BLaER1 (cell line): ENCODE results near the gene KIF23.
A peak's percentile ranks its signal among the peaks of the same experiment; 100 is the strongest.
"Not testable (repeated sequence)": the region's sequence is repeated elsewhere in the genome, so short reads cannot be mapped to it uniquely, and the experiment has no call there.

Source experiments
- H3K27ac ChIP-seq: shearing (Covaris generic); formaldehyde crosslinking; 2 replicates; pipeline ENCODE4 v1.8.1; 2022
- H3K27me3 ChIP-seq: shearing (Covaris generic); formaldehyde crosslinking; 2 replicates; pipeline ENCODE4 v1.8.1; 2022
- H3K36me3 ChIP-seq: shearing (Covaris generic); formaldehyde crosslinking; 2 replicates; pipeline ENCODE4 v1.8.1; 2022
- H3K4me1 ChIP-seq: shearing (Covaris generic); formaldehyde crosslinking; 2 replicates; pipeline ENCODE4 v1.8.1; 2022
- H3K4me2 ChIP-seq: shearing (Covaris generic); formaldehyde crosslinking; 2 replicates; pipeline ENCODE4 v1.8.1; 2022
- H3K4me3 ChIP-seq: shearing (Covaris generic); formaldehyde crosslinking; 2 replicates; pipeline ENCODE4 v1.8.1; 2022
- H3K9ac ChIP-seq: shearing (Covaris generic); formaldehyde crosslinking; 2 replicates; pipeline ENCODE4 v1.8.1; 2022
- H3K9me3 ChIP-seq: shearing (Covaris generic); formaldehyde crosslinking; 2 replicates; pipeline ENCODE4 v1.8.1; 2022
- H4K20me1 ChIP-seq: shearing (Covaris generic); formaldehyde crosslinking; 2 replicates; pipeline ENCODE4 v1.8.1; 2022
- Cebpa-rat ChIP-seq: shearing (Covaris generic); IDR thresholded peaks from 2 replicates; pipeline ENCODE4 v1.8.1; 2022

Gene KIF23

GRCh38 chr15:69433831-69434230 lies 19.7 kb downstream of the KIF23 start:
- Histone ChIP-seq H3K4me3 (no peak overlapping the region), H3K27me3 (no peaks in the 10 kb centered on the region), H3K9me3 (no peaks in the 10 kb centered on the region), H3K36me3 (peaks cover 100% of the 10 kb centered on the region), H3K4me1 (no peaks in the 10 kb centered on the region), H3K9ac (no peak overlapping the region), H4K20me1 (0 out of 2 replicates have a peak, but pooled peaks cover 4% of the 10 kb centered on the region), H3K27ac (no peak overlapping the region), H3K4me2 (no peak overlapping the region)
- no peak for TF ChIP-seq Cebpa-rat

- Histone ChIP-seq H3K4me1 (no peaks in the 10 kb centered on the region), H3K9ac (no peak overlapping the region), H3K4me2 (no peak overlapping the region), H3K36me3 (peaks cover 100% of the 10 kb centered on the region), H3K27ac (no peak overlapping the region), H3K9me3 (no peaks in the 10 kb centered on the region), H4K20me1 (0 out of 2 replicates have a peak, but pooled peaks cover 4% of the 10 kb centered on the region), H3K27me3 (no peaks in the 10 kb centered on the region), H3K4me3 (no peak overlapping the region)
- peak; percentile 28; the same call in 1 of the 2 replicates for TF ChIP-seq Cebpa-rat
Measured at GRCh38 chr15:69434238-69434637, 20.1 kb downstream of the KIF23 start.

GRCh38 chr15:69434679-69435078 lies 20.5 kb downstream of the KIF23 start:
- Histone ChIP-seq H3K27ac (no peak overlapping the region), H3K27me3 (no peaks in the 10 kb centered on the region), H4K20me1 (0 out of 2 replicates have a peak, but pooled peaks cover 4% of the 10 kb centered on the region), H3K9ac (no peak overlapping the region), H3K9me3 (no peaks in the 10 kb centered on the region), H3K4me1 (no peaks in the 10 kb centered on the region), H3K36me3 (peaks cover 100% of the 10 kb centered on the region), H3K4me2 (no peak overlapping the region), H3K4me3 (no peak overlapping the region)
- TF ChIP-seq Cebpa-rat, result no peak

GRCh38 chr15:69435985-69436384 lies 21.8 kb downstream of the KIF23 start:
- Histone ChIP-seq H3K4me3 (no peak overlapping the region), H3K9ac (no peak overlapping the region), H3K36me3 (peaks cover 99% of the 10 kb centered on the region), H3K4me2 (no peak overlapping the region), H3K9me3 (no peaks in the 10 kb centered on the region), H3K27me3 (no peaks in the 10 kb centered on the region), H3K27ac (no peak overlapping the region), H4K20me1 (0 out of 2 replicates have a peak, but pooled peaks cover 4% of the 10 kb centered on the region), H3K4me1 (no peaks in the 10 kb centered on the region)
- no peak for TF ChIP-seq Cebpa-rat

GRCh38 chr15:69436951-69437350 lies 22.8 kb downstream of the KIF23 start:
- Histone ChIP-seq H3K9ac (no peak overlapping the region), H3K4me2 (no peak overlapping the region), H3K4me3 (no peak overlapping the region), H3K4me1 (no peaks in the 10 kb centered on the region), H3K27me3 (no peaks in the 10 kb centered on the region), H4K20me1 (0 out of 2 replicates have a peak, but pooled peaks cover 4% of the 10 kb centered on the region), H3K27ac (no peak overlapping the region), H3K36me3 (peaks cover 99% of the 10 kb centered on the region), H3K9me3 (no peaks in the 10 kb centered on the region)
- no peak for TF ChIP-seq Cebpa-rat

GRCh38 chr15:69439623-69440022 lies 25.5 kb downstream of the KIF23 start:
- Histone ChIP-seq H3K4me2 (no peak overlapping the region), H3K9me3 (no peaks in the 10 kb centered on the region), H3K27ac (no peak overlapping the region), H3K4me3 (no peak overlapping the region), H3K27me3 (no peaks in the 10 kb centered on the region), H4K20me1 (no peaks in the 10 kb centered on the region), H3K4me1 (peaks cover 7% of the 10 kb centered on the region), H3K9ac (no peak overlapping the region), H3K36me3 (peaks cover 95% of the 10 kb centered on the region)
- no peak for TF ChIP-seq Cebpa-rat

- no peak overlapping the region for H3K27ac ChIP-seq
- H4K20me1 ChIP-seq, result no peaks in the 10 kb centered on the region
- no peaks in the 10 kb centered on the region for H3K27me3 ChIP-seq
- H3K4me2 ChIP-seq, result no peak overlapping the region
- H3K36me3 ChIP-seq, result peaks cover 92% of the 10 kb centered on the region
- no peak overlapping the region for H3K4me3 ChIP-seq
- H3K9ac ChIP-seq, result no peak overlapping the region
- TF ChIP-seq Cebpa-rat, result no peak
- peaks cover 7% of the 10 kb centered on the region for H3K4me1 ChIP-seq
- no peaks in the 10 kb centered on the region for H3K9me3 ChIP-seq
Measured at GRCh38 chr15:69443032-69443611, 29.0 kb downstream of the KIF23 start.

- Histone ChIP-seq H3K27ac (no peak overlapping the region), H3K36me3 (peaks cover 92% of the 10 kb centered on the region), H3K4me2 (no peak overlapping the region), H3K4me1 (peaks cover 7% of the 10 kb centered on the region), H3K9me3 (no peaks in the 10 kb centered on the region), H4K20me1 (no peaks in the 10 kb centered on the region), H3K27me3 (no peaks in the 10 kb centered on the region), H3K9ac (no peak overlapping the region), H3K4me3 (no peak overlapping the region)
- no peak for TF ChIP-seq Cebpa-rat
Measured at GRCh38 chr15:69444686-69445085, 30.5 kb downstream of the KIF23 start.

GRCh38 chr15:69446953-69447352 lies 32.8 kb downstream of the KIF23 start:
- Histone ChIP-seq H3K4me3 (no peak overlapping the region), H3K9ac (peak overlapping the region; percentile 51; the same call in 1 of the 2 replicates), H3K4me1 (peaks cover 9% of the 10 kb centered on the region), H3K36me3 (peaks cover 78% of the 10 kb centered on the region), H4K20me1 (no peaks in the 10 kb centered on the region), H3K27me3 (no peaks in the 10 kb centered on the region), H3K9me3 (no peaks in the 10 kb centered on the region), H3K27ac (no peak overlapping the region), H3K4me2 (no peak overlapping the region)
- TF ChIP-seq Cebpa-rat, result no peak

GRCh38 chr15:69450221-69450620 lies 36.1 kb downstream of the KIF23 start:
- H3K4me3 ChIP-seq, H3K4me2 ChIP-seq, H3K27me3 ChIP-seq, H3K9ac ChIP-seq, H3K9me3 ChIP-seq, H3K27ac ChIP-seq: not testable (repeated sequence)
- Histone ChIP-seq H3K4me1 (peaks cover 23% of the 10 kb centered on the region), H4K20me1 (peaks cover 25% of the 10 kb centered on the region), H3K36me3 (peaks cover 62% of the 10 kb centered on the region)
